ENCODE measurements around the gene LDB2. TPM values are rescaled to one million over a fixed set of nuclear protein-coding genes. Genes with fewer than 3 reads are reported as not detected.

The LDB2 gene
- total RNA-seq, 2 donors from 2014 or later: 11.4 to 14.5 TPM

GRCh38 chr4:16574981-16575380 lies 323.5 kb downstream of the LDB2 start:
- no peaks in the 10 kb centered on the region for H3K4me1 Mint-ChIP-seq
- 100% methylated on average over 1 of the region's 2 CpGs for WGBS, 2 experiments (ENCODE audit: insufficient coverage in 1 of 2, insufficient read length in 1 of 2)
- no peak overlapping the region for H3K4me3 Mint-ChIP-seq

GRCh38 chr4:16573739-16574138 lies 324.7 kb downstream of the LDB2 start:
- 88 to 96% methylated on average over 4 to 5 of the region's 5 CpGs for WGBS, 2 experiments (ENCODE audit: insufficient coverage in 1 of 2, insufficient read length in 1 of 2)
- Mint-ChIP-seq H3K36me3 (ENCODE audit: low read depth) (no peaks in the 10 kb centered on the region), H3K27me3 (ENCODE audit: insufficient read depth) (no peaks in the 10 kb centered on the region), H3K27ac (no peak overlapping the region), H3K4me1 (peaks cover 2% of the 10 kb centered on the region), H3K9me3 (no peaks in the 10 kb centered on the region), H3K4me3 (no peak overlapping the region)
- Histone ChIP-seq H3K4me1 (ENCODE audit: control insufficient read depth, insufficient read depth, low read length) (no peaks in the 10 kb centered on the region), H3K9me3 (ENCODE audit: control insufficient read depth, low read length) (no peaks in the 10 kb centered on the region), H3K9ac (ENCODE audit: extremely low read depth, low read length, poor library complexity, severe bottlenecking) (no peak overlapping the region), H3K27me3 (ENCODE audit: control insufficient read depth, insufficient read depth, low read length, poor library complexity, severe bottlenecking) (no peaks in the 10 kb centered on the region), H3K36me3 (ENCODE audit: control insufficient read depth, insufficient read depth, low read length) (no peaks in the 10 kb centered on the region), H3K27ac (ENCODE audit: low read depth, low read length) (no peak overlapping the region), H3K4me3 (ENCODE audit: low read length) (no peak overlapping the region)
- TF ChIP-seq, protein P1, sequence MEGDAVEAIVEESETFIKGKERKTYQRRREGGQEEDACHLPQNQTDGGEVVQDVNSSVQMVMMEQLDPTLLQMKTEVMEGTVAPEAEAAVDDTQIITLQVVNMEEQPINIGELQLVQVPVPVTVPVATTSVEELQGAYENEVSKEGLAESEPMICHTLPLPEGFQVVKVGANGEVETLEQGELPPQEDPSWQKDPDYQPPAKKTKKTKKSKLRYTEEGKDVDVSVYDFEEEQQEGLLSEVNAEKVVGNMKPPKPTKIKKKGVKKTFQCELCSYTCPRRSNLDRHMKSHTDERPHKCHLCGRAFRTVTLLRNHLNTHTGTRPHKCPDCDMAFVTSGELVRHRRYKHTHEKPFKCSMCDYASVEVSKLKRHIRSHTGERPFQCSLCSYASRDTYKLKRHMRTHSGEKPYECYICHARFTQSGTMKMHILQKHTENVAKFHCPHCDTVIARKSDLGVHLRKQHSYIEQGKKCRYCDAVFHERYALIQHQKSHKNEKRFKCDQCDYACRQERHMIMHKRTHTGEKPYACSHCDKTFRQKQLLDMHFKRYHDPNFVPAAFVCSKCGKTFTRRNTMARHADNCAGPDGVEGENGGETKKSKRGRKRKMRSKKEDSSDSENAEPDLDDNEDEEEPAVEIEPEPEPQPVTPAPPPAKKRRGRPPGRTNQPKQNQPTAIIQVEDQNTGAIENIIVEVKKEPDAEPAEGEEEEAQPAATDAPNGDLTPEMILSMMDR (conservative IDR thresholded peaks at IDR 0.05): no peak
- no peak for DNase-seq

More at GRCh38 chr4:16574981-16575380, 323.5 kb downstream of the LDB2 start:
- H3K36me3 ChIP-seq (ENCODE audit: control insufficient read depth, insufficient read depth, low read length): no peaks in the 10 kb centered on the region
- H3K4me3 ChIP-seq (ENCODE audit: low read length): no peak overlapping the region
- H3K27me3 Mint-ChIP-seq (ENCODE audit: insufficient read depth): no peaks in the 10 kb centered on the region
- no peaks in the 10 kb centered on the region for H3K9me3 ChIP-seq (ENCODE audit: control insufficient read depth, low read length)
- H3K27ac ChIP-seq (ENCODE audit: low read depth, low read length): no peak overlapping the region
- no peaks in the 10 kb centered on the region for H3K27me3 ChIP-seq (ENCODE audit: control insufficient read depth, insufficient read depth, low read length, poor library complexity, severe bottlenecking)
- H3K9ac ChIP-seq (ENCODE audit: extremely low read depth, low read length, poor library complexity, severe bottlenecking): no peak overlapping the region
- no peaks in the 10 kb centered on the region for H3K4me1 ChIP-seq (ENCODE audit: control insufficient read depth, insufficient read depth, low read length)
- H3K27ac Mint-ChIP-seq: no peak overlapping the region
- H3K9me3 Mint-ChIP-seq: no peaks in the 10 kb centered on the region
- H3K36me3 Mint-ChIP-seq (ENCODE audit: low read depth): no peaks in the 10 kb centered on the region
- TF ChIP-seq, protein P1 (conservative IDR thresholded peaks at IDR 0.05): no peak
- no peak for DNase-seq

GRCh38 chr4:16573206-16573605 lies 325.2 kb downstream of the LDB2 start:
- Mint-ChIP-seq H3K27me3 (ENCODE audit: insufficient read depth) (no peaks in the 10 kb centered on the region), H3K36me3 (ENCODE audit: low read depth) (no peaks in the 10 kb centered on the region), H3K4me1 (peaks cover 3% of the 10 kb centered on the region), H3K9me3 (no peaks in the 10 kb centered on the region), H3K27ac (no peak overlapping the region), H3K4me3 (no peak overlapping the region)
- H3K9ac ChIP-seq (ENCODE audit: extremely low read depth, low read length, poor library complexity, severe bottlenecking): no peak overlapping the region
- TF ChIP-seq, protein P1 (conservative IDR thresholded peaks at IDR 0.05): no peak
- H3K4me1 ChIP-seq (ENCODE audit: control insufficient read depth, insufficient read depth, low read length): no peaks in the 10 kb centered on the region
- no peaks in the 10 kb centered on the region for H3K9me3 ChIP-seq (ENCODE audit: control insufficient read depth, low read length)
- no peaks in the 10 kb centered on the region for H3K27me3 ChIP-seq (ENCODE audit: control insufficient read depth, insufficient read depth, low read length, poor library complexity, severe bottlenecking)
- no peaks in the 10 kb centered on the region for H3K36me3 ChIP-seq (ENCODE audit: control insufficient read depth, insufficient read depth, low read length)
- H3K4me3 ChIP-seq (ENCODE audit: low read length): no peak overlapping the region
- no peak overlapping the region for H3K27ac ChIP-seq (ENCODE audit: low read depth, low read length)
- 94% methylated on average over 3 to 4 of the region's 4 CpGs for WGBS, 2 experiments (ENCODE audit: insufficient coverage in 1 of 2, insufficient read length in 1 of 2)
- no peak for DNase-seq
